Kidney glomerular epithelial cell (primary cell): ENCODE results near the gene IL36B.

Experiments used
- DNase-seq: peaks from one replicate; lab custom pipeline; 2025; lab: John Stamatoyannopoulos, UW

IL36B gene

GRCh38 chr2:113053666-113054065, 999 bp upstream of the IL36B start:
- no peak for DNase-seq

- no peak for DNase-seq
Measured at GRCh38 chr2:113050921-113051895, 1.5 kb downstream of the IL36B start.

- no peak for DNase-seq
Measured at GRCh38 chr2:113046465-113046864, 6.2 kb downstream of the IL36B start.

GRCh38 chr2:113041871-113042270, 10.8 kb downstream of the IL36B start:
- DNase-seq = no peak

- DNase-seq = no peak
Measured at GRCh38 chr2:113039719-113040118, 12.9 kb downstream of the IL36B start.

GRCh38 chr2:113039158-113039557, 13.5 kb downstream of the IL36B start:
- DNase-seq = no peak

GRCh38 chr2:113038291-113038690, 14.4 kb downstream of the IL36B start:
- DNase-seq = no peak

- no peak for DNase-seq
Measured at GRCh38 chr2:113036763-113037162, 15.9 kb downstream of the IL36B start.

GRCh38 chr2:113034016-113034415, 18.7 kb downstream of the IL36B start:
- no peak for DNase-seq

- no peak for DNase-seq
Measured at GRCh38 chr2:113032737-113033136, 19.9 kb downstream of the IL36B start.

- no peak for DNase-seq
Measured at GRCh38 chr2:113028112-113028511, 24.6 kb downstream of the IL36B start.

GRCh38 chr2:113027691-113028090, 25.0 kb downstream of the IL36B start:
- DNase-seq = no peak

- DNase-seq = no peak
Measured at GRCh38 chr2:113025737-113026136, 26.9 kb downstream of the IL36B start.

GRCh38 chr2:113024764-113025163, 27.9 kb downstream of the IL36B start:
- no peak for DNase-seq

GRCh38 chr2:113021312-113021711, 31.4 kb downstream of the IL36B start:
- DNase-seq = no peak

GRCh38 chr2:113018509-113018908, 34.2 kb downstream of the IL36B start:
- DNase-seq = no peak

- DNase-seq = no peak
Measured at GRCh38 chr2:113015655-113016054, 37.0 kb downstream of the IL36B start.

- DNase-seq = no peak
Measured at GRCh38 chr2:113015042-113015441, 37.6 kb downstream of the IL36B start.

GRCh38 chr2:113014067-113014466, 38.6 kb downstream of the IL36B start:
- no peak for DNase-seq

- no peak for DNase-seq
Measured at GRCh38 chr2:113013336-113013661, 39.4 kb downstream of the IL36B start.

GRCh38 chr2:113012436-113013335, 40.0 kb downstream of the IL36B start:
- DNase-seq = peak; percentile 15

- DNase-seq = no peak
Measured at GRCh38 chr2:113011108-113011507, 41.6 kb downstream of the IL36B start.

GRCh38 chr2:113010088-113010487, 42.6 kb downstream of the IL36B start:
- no peak for DNase-seq
